ENCODE results near the gene OBSCN.
A peak's percentile ranks its signal among the peaks of the same experiment; 100 is the strongest.

OBSCN gene, protein sequence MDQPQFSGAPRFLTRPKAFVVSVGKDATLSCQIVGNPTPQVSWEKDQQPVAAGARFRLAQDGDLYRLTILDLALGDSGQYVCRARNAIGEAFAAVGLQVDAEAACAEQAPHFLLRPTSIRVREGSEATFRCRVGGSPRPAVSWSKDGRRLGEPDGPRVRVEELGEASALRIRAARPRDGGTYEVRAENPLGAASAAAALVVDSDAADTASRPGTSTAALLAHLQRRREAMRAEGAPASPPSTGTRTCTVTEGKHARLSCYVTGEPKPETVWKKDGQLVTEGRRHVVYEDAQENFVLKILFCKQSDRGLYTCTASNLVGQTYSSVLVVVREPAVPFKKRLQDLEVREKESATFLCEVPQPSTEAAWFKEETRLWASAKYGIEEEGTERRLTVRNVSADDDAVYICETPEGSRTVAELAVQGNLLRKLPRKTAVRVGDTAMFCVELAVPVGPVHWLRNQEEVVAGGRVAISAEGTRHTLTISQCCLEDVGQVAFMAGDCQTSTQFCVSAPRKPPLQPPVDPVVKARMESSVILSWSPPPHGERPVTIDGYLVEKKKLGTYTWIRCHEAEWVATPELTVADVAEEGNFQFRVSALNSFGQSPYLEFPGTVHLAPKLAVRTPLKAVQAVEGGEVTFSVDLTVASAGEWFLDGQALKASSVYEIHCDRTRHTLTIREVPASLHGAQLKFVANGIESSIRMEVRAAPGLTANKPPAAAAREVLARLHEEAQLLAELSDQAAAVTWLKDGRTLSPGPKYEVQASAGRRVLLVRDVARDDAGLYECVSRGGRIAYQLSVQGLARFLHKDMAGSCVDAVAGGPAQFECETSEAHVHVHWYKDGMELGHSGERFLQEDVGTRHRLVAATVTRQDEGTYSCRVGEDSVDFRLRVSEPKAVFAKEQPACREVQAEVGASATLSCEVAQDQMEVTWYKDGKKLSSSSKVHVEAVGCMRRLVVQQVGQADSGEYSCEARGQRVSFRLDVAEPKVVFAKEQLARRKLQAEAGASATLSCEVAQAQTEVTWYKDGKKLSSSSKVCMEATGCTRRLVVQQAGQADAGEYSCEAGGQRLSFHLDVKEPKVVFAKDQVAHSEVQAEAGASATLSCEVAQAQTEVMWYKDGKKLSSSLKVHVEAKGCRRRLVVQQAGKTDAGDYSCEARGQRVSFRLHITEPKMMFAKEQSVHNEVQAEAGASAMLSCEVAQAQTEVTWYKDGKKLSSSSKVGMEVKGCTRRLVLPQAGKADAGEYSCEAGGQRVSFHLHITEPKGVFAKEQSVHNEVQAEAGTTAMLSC (N-terminal part only)
- 240 to 280 reads per million in 2 donors for total RNA-seq

DNA sequence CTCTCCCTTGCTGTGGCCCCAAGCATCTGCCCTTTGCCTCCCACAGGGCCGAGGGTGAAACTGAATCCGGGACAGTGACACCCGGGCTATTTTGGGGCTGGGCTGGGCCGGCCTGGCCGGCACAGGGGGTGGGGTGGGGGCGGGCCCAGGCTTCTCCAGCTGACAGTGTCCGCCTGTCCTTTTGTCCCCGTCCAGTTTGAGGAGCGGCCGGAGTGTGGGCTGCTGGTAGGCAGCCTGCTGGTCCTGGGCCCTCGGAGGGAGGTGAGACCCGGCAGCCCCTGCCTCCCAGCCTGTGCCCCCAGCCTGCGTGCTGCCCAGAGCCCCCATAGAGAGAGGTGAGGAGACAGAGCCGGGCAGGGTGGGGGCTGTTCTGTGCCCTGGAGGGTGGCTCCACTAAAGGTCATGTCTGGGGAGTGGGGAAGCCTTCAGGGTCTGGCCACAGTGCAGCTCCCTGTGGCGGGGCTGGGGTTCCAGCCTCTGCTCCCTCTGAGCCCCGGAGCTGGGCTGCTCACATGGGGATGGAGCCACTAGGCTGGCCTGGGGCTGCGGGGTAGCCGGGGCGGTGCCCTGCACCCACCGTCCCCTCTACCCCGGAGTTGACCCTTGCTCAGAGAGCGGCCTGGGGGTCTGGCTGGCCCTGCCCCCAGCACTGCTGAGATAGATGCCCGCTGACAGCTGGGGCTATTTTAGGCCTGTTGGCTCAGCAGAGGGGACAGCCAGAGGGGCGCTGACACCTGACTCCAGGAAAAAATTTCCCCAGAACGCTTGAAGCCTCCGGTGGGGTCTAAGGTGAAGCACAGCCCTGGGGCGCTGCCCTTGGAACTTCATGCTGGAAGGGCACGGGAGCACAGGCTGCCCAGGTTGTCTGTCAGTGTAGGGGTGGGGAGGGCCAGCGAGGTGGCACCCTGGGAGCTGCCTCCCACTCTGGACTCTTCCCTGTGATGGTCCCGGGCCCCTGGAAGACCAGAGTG lies at the start of gene OBSCN:
Gene OBSCN (plus strand): TSS at position 194 of the 971 bp plus-strand sequence. CDS start 3,740 bp downstream, outside the sequence.
- no peak for DNase-seq

DNA sequence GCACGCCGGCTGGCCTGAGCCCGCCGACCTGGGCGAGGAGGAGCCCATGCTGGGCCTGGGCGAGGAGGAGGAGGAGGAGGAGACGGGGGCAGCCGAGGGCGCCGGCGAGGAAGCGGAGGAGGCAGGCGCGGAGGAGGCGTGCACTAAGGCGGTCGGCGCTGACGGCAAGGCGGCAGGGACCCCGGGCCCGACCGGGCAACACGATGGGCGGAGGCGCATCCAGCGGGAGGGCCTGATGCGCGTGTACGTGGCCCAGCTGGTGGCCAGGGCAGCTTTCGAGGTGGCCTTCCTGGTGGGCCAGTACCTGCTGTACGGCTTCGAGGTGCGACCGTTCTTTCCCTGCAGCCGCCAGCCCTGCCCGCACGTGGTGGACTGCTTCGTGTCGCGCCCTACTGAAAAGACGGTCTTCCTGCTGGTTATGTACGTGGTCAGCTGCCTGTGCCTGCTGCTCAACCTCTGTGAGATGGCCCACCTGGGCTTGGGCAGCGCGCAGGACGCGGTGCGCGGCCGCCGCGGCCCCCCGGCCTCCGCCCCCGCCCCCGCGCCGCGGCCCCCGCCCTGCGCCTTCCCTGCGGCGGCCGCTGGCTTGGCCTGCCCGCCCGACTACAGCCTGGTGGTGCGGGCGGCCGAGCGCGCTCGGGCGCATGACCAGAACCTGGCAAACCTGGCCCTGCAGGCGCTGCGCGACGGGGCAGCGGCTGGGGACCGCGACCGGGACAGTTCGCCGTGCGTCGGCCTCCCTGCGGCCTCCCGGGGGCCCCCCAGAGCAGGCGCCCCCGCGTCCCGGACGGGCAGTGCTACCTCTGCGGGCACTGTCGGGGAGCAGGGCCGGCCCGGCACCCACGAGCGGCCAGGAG lies 49.5 kb upstream of the OBSCN start:
- no peak for DNase-seq

DNA sequence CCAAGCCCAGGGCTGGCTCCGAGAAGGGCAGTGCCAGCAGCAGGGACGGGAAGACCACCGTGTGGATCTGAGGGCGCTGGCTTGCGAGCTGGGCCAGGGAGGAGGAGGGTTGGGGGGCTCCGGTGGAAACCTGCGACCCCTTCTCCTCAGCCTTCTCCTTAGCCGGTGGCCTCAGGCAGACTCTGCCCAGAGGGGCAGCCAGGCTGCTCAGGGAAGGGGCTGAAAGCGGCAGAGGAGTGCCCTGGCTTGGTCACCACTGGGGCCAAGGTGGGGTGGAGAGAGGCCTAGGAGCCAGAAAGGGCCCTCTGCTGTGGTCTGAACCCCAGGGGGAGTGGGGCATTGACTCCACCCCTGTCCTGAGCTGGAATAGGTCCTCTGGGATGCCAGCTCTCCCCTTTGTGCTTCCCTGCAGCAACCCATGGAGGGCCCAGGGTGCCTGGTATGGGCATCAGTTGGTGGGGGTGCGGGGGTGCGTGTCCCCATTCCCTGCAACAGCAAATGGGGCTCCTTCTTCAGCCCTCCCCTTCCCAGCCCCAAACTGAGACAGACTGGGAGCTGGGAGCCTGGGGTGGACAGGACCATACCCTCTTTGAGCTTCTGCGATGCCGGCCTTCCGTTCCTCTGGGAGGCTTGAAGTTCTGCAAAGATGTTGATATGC lies 48.7 kb upstream of the OBSCN start:
- DNase-seq, result no peak

DNA sequence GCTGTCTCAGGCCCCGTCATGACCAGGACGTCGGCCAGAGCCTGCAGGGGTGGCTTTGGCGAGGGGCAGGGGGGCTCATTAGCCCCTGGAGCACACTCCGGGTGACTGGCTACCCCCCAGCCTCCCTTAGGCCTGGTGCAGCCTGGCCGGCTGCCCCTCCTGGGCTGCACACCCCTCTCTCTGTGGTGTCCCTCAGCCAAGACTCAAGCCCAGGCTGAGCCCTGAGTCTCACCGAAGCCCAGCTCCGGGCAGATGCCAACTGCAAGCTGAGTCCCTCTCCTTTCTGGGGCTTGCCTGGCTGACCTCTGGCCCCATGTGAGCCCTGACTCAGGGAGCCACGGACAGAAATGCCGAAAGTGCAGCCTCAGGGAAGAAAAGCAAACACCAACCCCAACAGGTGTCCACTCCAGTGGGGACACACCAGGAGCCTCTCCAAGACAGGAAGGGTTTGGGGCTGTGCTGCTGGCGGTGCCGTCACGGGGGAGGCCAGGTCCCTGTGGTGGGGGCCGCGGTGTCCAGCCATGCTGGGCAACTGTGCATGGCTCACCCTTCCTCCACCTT lies 47.6 kb upstream of the OBSCN start:
- DNase-seq, result no peak

- DNase-seq, result no peak
Observed at GRCh38 chr1:228161362-228161761, 46.5 kb upstream of the OBSCN start.

- no peak for DNase-seq
Observed at GRCh38 chr1:228161866-228162265, 46.0 kb upstream of the OBSCN start.

GRCh38 chr1:228162286-228163006 lies 45.4 kb upstream of the OBSCN start:
- no peak for DNase-seq

DNA sequence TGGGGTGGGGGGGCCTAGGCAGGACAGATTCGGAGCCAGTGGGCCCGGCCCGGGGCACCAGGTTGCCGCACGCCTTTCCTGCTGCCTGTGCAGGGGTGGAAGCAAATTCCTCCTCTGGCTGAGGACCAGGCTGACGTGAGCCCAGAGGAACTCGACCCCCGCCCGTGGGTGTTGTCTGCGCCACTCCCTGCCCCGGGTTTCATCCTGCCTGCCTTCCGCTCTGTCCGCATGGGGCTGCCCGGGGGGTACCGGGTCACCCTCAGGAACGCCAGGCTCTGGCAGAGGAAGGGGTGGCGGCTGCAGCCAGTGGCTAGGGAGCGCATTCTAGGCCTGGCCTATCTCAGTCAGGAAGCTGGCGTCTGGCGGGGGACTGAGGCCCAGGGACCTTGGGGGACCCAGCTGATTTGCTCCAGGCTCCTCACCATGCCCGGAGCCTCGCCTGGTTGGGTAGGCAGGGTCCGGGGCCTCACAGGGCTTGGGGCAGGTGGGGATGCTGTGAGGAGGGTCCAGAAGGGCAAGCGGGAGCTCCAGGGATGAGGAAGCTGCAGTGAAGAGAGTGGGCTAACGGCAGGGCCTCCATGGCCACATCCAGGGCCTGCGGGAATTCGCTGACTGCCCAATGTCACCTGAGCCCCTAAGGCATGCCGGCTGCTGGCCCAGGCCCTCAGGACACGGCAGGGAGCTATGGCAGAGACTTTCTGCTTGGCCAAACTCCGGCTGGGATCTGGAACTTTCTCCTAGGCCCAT lies 44.7 kb upstream of the OBSCN start:
- no peak for DNase-seq

GRCh38 chr1:228163776-228164519 lies 43.9 kb upstream of the OBSCN start:
- DNase-seq, result no peak

- no peak for DNase-seq
Observed at GRCh38 chr1:228164561-228165371, 43.1 kb upstream of the OBSCN start.

DNA sequence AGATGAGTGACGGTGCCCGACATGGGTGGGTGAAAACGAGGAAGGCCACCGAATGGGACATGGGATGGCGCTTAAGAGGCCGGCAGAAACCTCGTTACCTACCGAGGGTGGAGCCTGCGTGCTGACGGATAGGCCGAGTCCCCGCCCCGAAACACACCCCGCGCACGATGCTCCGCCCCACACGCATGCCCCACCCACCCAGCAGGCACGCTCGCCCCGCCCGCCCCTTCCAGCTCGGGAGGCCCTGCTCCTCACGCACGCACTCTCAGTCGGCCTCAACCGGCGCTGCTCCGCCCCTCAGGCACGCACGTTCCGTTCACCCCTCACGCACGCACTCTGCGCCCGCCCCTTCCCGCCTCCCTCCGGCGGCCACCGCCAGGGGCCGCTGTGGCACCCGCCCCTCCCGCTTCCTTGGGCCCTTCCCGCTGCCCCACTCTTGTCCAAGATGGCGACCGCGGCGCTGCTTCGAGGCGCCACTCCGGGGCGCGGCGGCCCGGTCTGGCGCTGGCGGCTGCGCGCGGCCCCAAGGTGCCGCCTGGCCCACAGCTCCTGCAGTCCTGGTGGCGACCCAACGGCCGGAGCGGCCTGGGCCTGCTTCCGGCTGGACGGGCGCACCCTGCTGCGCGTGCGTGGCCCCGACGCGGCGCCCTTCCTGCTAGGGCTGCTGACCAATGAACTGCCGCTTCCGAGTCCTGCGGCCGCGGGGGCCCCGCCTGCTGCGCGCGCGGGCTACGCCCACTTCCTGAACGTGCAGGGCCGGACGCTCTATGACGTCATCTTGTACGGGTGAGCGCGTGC lies 42.3 kb upstream of the OBSCN start, which contains the start of gene IBA57:
Gene IBA57 (plus strand): TSS at position 433 of the 798 bp plus-strand sequence. CDS start 13 bp downstream, at position 446.
- DNase-seq, result peak; percentile 100

DNA sequence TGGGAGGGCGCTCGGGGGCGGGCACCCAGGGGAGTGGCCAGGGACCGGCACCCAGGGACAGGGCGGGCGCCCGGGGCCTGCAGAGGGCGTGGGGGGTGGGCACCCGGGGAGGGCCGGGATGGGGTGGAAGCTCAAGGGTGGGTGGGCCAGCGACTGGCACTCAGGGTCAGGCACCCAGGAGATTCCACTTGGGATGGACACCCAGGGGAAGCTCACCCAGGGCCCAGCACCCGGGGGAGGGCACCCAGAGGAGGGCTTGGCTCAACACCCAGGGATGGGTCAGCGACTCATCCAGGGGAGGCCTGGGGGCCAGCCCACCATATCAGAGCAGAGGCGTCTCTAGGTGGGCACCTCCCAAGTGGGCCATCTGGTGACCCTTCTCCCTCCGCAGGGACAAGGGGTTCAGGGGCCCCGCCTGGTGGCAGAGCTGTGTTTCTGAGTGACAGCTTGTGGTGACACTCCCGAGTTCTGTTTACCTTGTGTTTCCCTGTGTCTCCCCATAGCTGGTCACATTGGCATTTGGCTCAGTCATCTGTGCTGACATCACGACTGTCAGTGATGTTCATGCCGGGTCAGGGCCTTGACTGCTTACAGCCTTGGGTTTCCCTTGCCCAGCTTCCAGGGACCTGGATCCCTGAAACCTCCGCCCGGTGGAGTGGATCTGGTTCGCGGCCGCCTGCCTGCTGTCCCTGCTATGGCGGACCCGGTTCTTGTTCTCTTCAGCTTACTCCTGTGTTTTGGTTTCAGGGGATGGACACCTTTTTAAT lies 41.5 kb upstream of the OBSCN start:
- DNase-seq, result peak; percentile 52

GRCh38 chr1:228168563-228169270 lies 39.1 kb upstream of the OBSCN start:
- DNase-seq, result no peak

GRCh38 chr1:228169345-228169744 lies 38.5 kb upstream of the OBSCN start:
- no peak for DNase-seq

All from T-helper 9 cell (primary cell).